ENCODE results near the gene SYTL4. TPM values are rescaled to one million over a fixed set of nuclear protein-coding genes. Genes with fewer than 3 reads are reported as not detected.
A peak's percentile ranks its signal among the peaks of the same experiment; 100 is the strongest.

Gene SYTL4
- total RNA-seq, 1 experiment from 2014 or later = 23.4 TPM

DNA sequence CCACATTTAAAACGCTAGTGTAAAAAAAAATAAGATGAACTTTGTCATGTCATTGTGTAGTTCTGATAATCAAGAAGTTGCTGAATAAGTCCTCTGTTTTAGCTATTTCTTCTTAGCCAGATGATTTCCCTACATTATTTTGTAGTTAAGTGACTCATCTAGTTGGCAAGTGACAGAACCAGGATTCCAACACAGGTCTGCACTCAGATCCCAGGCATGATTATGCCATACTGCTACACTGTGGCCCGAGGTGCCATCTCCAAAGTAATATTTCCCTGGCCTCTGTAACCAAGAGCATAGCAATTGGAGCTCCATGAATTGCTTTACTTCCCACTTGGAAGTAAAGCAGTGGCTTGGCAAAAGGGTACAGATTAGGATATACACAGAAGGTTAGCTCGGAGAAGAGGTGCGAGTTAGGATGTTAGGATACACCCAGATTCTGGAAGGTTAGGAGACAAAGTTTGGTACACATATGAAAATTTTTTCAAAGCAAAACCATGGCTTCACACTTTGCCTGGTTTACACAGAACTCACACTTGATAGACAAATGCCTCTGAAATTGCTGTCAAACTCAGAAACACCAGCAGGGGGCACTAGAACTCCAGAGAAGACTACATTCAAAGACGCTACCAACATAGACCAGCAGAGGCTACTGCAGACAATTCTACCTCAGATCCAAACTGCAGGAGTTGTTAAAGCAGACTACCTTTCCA, 46.5 kb downstream of the SYTL4 start:
- no peak overlapping the region for H3K4me3 ChIP-seq
- no peaks in the 10 kb centered on the region for H3K79me2 ChIP-seq (ENCODE audit: low read depth)
- peak; percentile 64 to 67 for DNase-seq
- no peak overlapping the region for H2AFZ ChIP-seq
- no peaks in the 10 kb centered on the region for H4K20me1 ChIP-seq (ENCODE audit: insufficient read depth)
- H3K36me3 ChIP-seq (ENCODE audit: low read depth) = no peaks in the 10 kb centered on the region
- no peaks in the 10 kb centered on the region for H3K9me2 ChIP-seq (ENCODE audit: insufficient read depth)
- H3K4me2 ChIP-seq = no peak overlapping the region
- H3K27me3 ChIP-seq (ENCODE audit: insufficient read depth, low read depth) = no peaks in the 10 kb centered on the region
- no peaks in the 10 kb centered on the region for H3K9me3 ChIP-seq (ENCODE audit: insufficient read depth, low read depth)
- peaks cover 6% of the 10 kb centered on the region; the same call in 1 of the 2 replicates for H3F3A ChIP-seq (ENCODE audit: insufficient read depth, low read depth)
- BruUV-seq (replicated peaks) = no TSS peak
- peaks cover under 1% of the 10 kb centered on the region for H3K4me1 ChIP-seq (replicated peaks; ENCODE audit: insufficient read depth)
- POLR2A ChIA-PET (ENCODE audit: unreplicated experiment) = no interaction called here
- intact Hi-C loops (cut with micrococcal nuclease; ENCODE audit: unreplicated experiment) = loop anchor here (1.0 to 2.0 kb wide), 3 partner anchors 71 to 173 kb away; no protein-coding TSS in a partner anchor
- CTCF ChIA-PET = interaction anchor here (0.6 to 2.0 kb wide), 3 partner anchors 45 to 83 kb away, joined by 5 to 11 read pairs (median 5); no protein-coding TSS in a partner anchor
- H3K27ac ChIP-seq = no peak overlapping the region
- TF ChIP-seq, protein P1, sequence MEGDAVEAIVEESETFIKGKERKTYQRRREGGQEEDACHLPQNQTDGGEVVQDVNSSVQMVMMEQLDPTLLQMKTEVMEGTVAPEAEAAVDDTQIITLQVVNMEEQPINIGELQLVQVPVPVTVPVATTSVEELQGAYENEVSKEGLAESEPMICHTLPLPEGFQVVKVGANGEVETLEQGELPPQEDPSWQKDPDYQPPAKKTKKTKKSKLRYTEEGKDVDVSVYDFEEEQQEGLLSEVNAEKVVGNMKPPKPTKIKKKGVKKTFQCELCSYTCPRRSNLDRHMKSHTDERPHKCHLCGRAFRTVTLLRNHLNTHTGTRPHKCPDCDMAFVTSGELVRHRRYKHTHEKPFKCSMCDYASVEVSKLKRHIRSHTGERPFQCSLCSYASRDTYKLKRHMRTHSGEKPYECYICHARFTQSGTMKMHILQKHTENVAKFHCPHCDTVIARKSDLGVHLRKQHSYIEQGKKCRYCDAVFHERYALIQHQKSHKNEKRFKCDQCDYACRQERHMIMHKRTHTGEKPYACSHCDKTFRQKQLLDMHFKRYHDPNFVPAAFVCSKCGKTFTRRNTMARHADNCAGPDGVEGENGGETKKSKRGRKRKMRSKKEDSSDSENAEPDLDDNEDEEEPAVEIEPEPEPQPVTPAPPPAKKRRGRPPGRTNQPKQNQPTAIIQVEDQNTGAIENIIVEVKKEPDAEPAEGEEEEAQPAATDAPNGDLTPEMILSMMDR (conservative IDR thresholded peaks at IDR 0.05) = peak; percentile 88
- TF ChIP-seq EZH2 (IDR thresholded peaks at IDR 0.05; ENCODE audit: low read depth) = no peak

DNA sequence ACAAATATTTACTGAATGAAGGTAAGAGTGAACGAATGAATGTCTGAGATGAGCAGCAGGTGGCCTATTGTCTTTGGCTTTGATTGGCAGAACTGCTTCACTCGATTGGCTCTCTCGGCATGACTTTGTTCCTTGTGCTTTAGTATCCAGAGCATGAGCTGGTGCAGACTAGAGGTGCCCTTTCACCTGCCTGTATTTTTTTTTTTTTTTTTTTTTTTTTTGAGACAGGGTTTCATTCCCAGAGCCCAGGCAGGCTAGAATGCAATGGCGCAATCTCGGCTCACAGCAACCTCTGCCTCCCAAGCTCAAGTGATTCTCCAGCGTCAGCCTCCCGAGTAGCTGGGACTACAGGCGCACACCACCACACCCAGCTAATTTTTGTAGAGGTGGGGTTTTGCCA, 49.0 kb downstream of the SYTL4 start:
- ChIA-PET POLR2A (ENCODE audit: unreplicated experiment) (no interaction called here), CTCF (no interaction called here)
- Histone ChIP-seq H3K4me3 (no peak overlapping the region), H3K9me3 (ENCODE audit: insufficient read depth, low read depth) (no peaks in the 10 kb centered on the region), H3F3A (ENCODE audit: insufficient read depth, low read depth) (peaks cover 6% of the 10 kb centered on the region; the same call in 1 of the 2 replicates), H3K9me2 (ENCODE audit: insufficient read depth) (no peaks in the 10 kb centered on the region), H4K20me1 (ENCODE audit: insufficient read depth) (no peaks in the 10 kb centered on the region), H3K27me3 (ENCODE audit: insufficient read depth, low read depth) (no peaks in the 10 kb centered on the region), H2AFZ (no peak overlapping the region), H3K36me3 (ENCODE audit: low read depth) (no peaks in the 10 kb centered on the region), H3K79me2 (ENCODE audit: low read depth) (no peaks in the 10 kb centered on the region), H3K4me1 (replicated peaks; ENCODE audit: insufficient read depth) (no peaks in the 10 kb centered on the region), H3K4me2 (no peak overlapping the region), H3K27ac (no peak overlapping the region)
- no TSS peak for BruUV-seq (replicated peaks)
- DNase-seq = no peak
- intact Hi-C loops (cut with micrococcal nuclease; ENCODE audit: unreplicated experiment) = no loop called here
- TF ChIP-seq, protein P1 (conservative IDR thresholded peaks at IDR 0.05) = no peak
- TF ChIP-seq EZH2 (IDR thresholded peaks at IDR 0.05; ENCODE audit: low read depth) = no peak

GRCh38 chrX:100681599-100681998, 50.3 kb downstream of the SYTL4 start:
- intact Hi-C loops (cut with micrococcal nuclease; ENCODE audit: unreplicated experiment) = no loop called here
- POLR2A ChIA-PET (ENCODE audit: unreplicated experiment) = no interaction called here

More at GRCh38 chrX:100681599-100681998, 50.3 kb downstream of the SYTL4 start:
- Histone ChIP-seq H3K27ac (no peak overlapping the region), H3K4me3 (no peak overlapping the region), H3K79me2 (ENCODE audit: low read depth) (no peaks in the 10 kb centered on the region), H3K36me3 (ENCODE audit: low read depth) (no peaks in the 10 kb centered on the region), H3K9me3 (ENCODE audit: insufficient read depth, low read depth) (no peaks in the 10 kb centered on the region), H3K4me1 (replicated peaks; ENCODE audit: insufficient read depth) (no peaks in the 10 kb centered on the region), H2AFZ (no peak overlapping the region), H4K20me1 (ENCODE audit: insufficient read depth) (no peaks in the 10 kb centered on the region), H3F3A (ENCODE audit: insufficient read depth, low read depth) (peaks cover 6% of the 10 kb centered on the region; the same call in 1 of the 2 replicates), H3K4me2 (no peak overlapping the region), H3K9me2 (ENCODE audit: insufficient read depth) (no peaks in the 10 kb centered on the region), H3K27me3 (ENCODE audit: insufficient read depth, low read depth) (no peaks in the 10 kb centered on the region)
- BruUV-seq (replicated peaks) = no TSS peak
- TF ChIP-seq EZH2 (IDR thresholded peaks at IDR 0.05; ENCODE audit: low read depth) = no peak
- TF ChIP-seq, protein P1 (conservative IDR thresholded peaks at IDR 0.05) = no peak
- CTCF ChIA-PET = no interaction called here
- DNase-seq = no peak
